Measurements from ENCODE around the gene FCN2.

FCN2 gene

GRCh38 chr9:134898319-134898718 is 17.7 kb downstream of the FCN2 start:
- H4K91ac ChIP-seq (ENCODE audit: low read depth, low read length, poor library complexity), result no peak overlapping the region
- H4K8ac ChIP-seq (ENCODE audit: low read depth, low read length), result no peak overlapping the region
- H3K9me3 ChIP-seq (replicated peaks in 1 of 2; ENCODE audit: control insufficient read depth in 2 of 2, insufficient read depth in 1 of 2, low read depth in 1 of 2, low read length in 2 of 2), result peaks cover 0 to 19% of the 10 kb centered on the region in 2 donors
- peaks cover 0 to 1% of the 10 kb centered on the region in 2 donors for H3K36me3 ChIP-seq (replicated peaks in 1 of 2; ENCODE audit: control insufficient read depth in 2 of 2, insufficient read depth in 2 of 2, low read length in 2 of 2)
- no peak overlapping the region for H2BK12ac ChIP-seq (ENCODE audit: low read length)
- H2AFZ ChIP-seq (ENCODE audit: low read length), result no peak overlapping the region
- H3K4me3 ChIP-seq (ENCODE audit: low read length in 2 of 2), result no peak overlapping the region
- H3K4me2 ChIP-seq (ENCODE audit: insufficient read depth, low read length, poor library complexity, severe bottlenecking), result no peak overlapping the region
- DNase-seq (ENCODE audit: low spot score), result no peak
- H3K9ac ChIP-seq (ENCODE audit: low read depth, low read length, poor library complexity), result no peak overlapping the region
- no peak overlapping the region for H3K23ac ChIP-seq (ENCODE audit: low read depth, low read length, poor library complexity)
- no peak overlapping the region for H3K14ac ChIP-seq (ENCODE audit: low read length)
- H2AK5ac ChIP-seq (ENCODE audit: low read depth, low read length), result no peak overlapping the region
- H3K79me1 ChIP-seq (ENCODE audit: low read depth, low read length), result no peaks in the 10 kb centered on the region
- H3K27ac ChIP-seq (replicated peaks; ENCODE audit: low read length), result no peak overlapping the region
- no CpG with 5 or more reads among the region's 2 CpGs for WGBS, 2 donors (ENCODE audit: extremely low coverage in 2 of 2, insufficient read length in 2 of 2, insufficient replicate concordance in 1 of 2)
- H3K18ac ChIP-seq (ENCODE audit: low read length), result no peak overlapping the region
- no peaks in the 10 kb centered on the region for H3K27me3 ChIP-seq (ENCODE audit: control insufficient read depth in 3 of 3, insufficient read depth in 3 of 3, low read depth in 1 of 3, low read length in 3 of 3)
- no peak overlapping the region for H2BK120ac ChIP-seq (ENCODE audit: low read depth, low read length)
- H3K4ac ChIP-seq (ENCODE audit: low read length), result no peak overlapping the region
- no peak overlapping the region for H2BK15ac ChIP-seq (ENCODE audit: low read length)
- no peak overlapping the region for H2BK5ac ChIP-seq (ENCODE audit: low read length)
- H3K4me1 ChIP-seq (ENCODE audit: control insufficient read depth in 2 of 2, insufficient read depth in 1 of 2, low read depth in 1 of 2, low read length in 2 of 2), result no peaks in the 10 kb centered on the region

GRCh38 chr9:134899168-134899567 is 18.6 kb downstream of the FCN2 start:
- Histone ChIP-seq H2AFZ (ENCODE audit: low read length) (no peak overlapping the region), H3K4me3 (ENCODE audit: low read length in 2 of 2) (no peak overlapping the region), H3K4me2 (ENCODE audit: insufficient read depth, low read length, poor library complexity, severe bottlenecking) (no peak overlapping the region), H4K91ac (ENCODE audit: low read depth, low read length, poor library complexity) (no peak overlapping the region), H3K4me1 (ENCODE audit: control insufficient read depth in 2 of 2, insufficient read depth in 1 of 2, low read depth in 1 of 2, low read length in 2 of 2) (no peaks in the 10 kb centered on the region), H3K14ac (ENCODE audit: low read length) (no peak overlapping the region), H3K23ac (ENCODE audit: low read depth, low read length, poor library complexity) (no peak overlapping the region), H3K27me3 (ENCODE audit: control insufficient read depth in 3 of 3, insufficient read depth in 3 of 3, low read depth in 1 of 3, low read length in 3 of 3) (no peaks in the 10 kb centered on the region), H3K4ac (ENCODE audit: low read length) (no peak overlapping the region), H3K36me3 (replicated peaks in 1 of 2; ENCODE audit: control insufficient read depth in 2 of 2, insufficient read depth in 2 of 2, low read length in 2 of 2) (no peaks in the 10 kb centered on the region), H2AK5ac (ENCODE audit: low read depth, low read length) (no peak overlapping the region), H3K9ac (ENCODE audit: low read depth, low read length, poor library complexity) (no peak overlapping the region), H4K8ac (ENCODE audit: low read depth, low read length) (no peak overlapping the region), H3K27ac (replicated peaks; ENCODE audit: low read length) (no peak overlapping the region), H3K9me3 (replicated peaks in 1 of 2; ENCODE audit: control insufficient read depth in 2 of 2, insufficient read depth in 1 of 2, low read depth in 1 of 2, low read length in 2 of 2) (peaks cover 0 to 15% of the 10 kb centered on the region in 2 donors), H2BK5ac (ENCODE audit: low read length) (no peak overlapping the region), H2BK120ac (ENCODE audit: low read depth, low read length) (no peak overlapping the region), H2BK15ac (ENCODE audit: low read length) (no peak overlapping the region), H3K18ac (ENCODE audit: low read length) (no peak overlapping the region), H2BK12ac (ENCODE audit: low read length) (no peak overlapping the region), H3K79me1 (ENCODE audit: low read depth, low read length) (no peaks in the 10 kb centered on the region)
- no CpG with 5 or more reads among the region's 3 CpGs for WGBS, 2 donors (ENCODE audit: extremely low coverage in 2 of 2, insufficient read length in 2 of 2, insufficient replicate concordance in 1 of 2)
- no peak for DNase-seq (ENCODE audit: low spot score)

GRCh38 chr9:134899818-134900217 is 19.2 kb downstream of the FCN2 start:
- no peak overlapping the region for H2AFZ ChIP-seq (ENCODE audit: low read length)
- no peak overlapping the region for H4K91ac ChIP-seq (ENCODE audit: low read depth, low read length, poor library complexity)
- no peak overlapping the region for H3K27ac ChIP-seq (replicated peaks; ENCODE audit: low read length)
- H3K23ac ChIP-seq (ENCODE audit: low read depth, low read length, poor library complexity), result no peak overlapping the region
- H3K4ac ChIP-seq (ENCODE audit: low read length), result no peak overlapping the region
- H3K79me1 ChIP-seq (ENCODE audit: low read depth, low read length), result no peaks in the 10 kb centered on the region
- no peak overlapping the region for H3K9ac ChIP-seq (ENCODE audit: low read depth, low read length, poor library complexity)
- DNase-seq (ENCODE audit: low spot score), result no peak
- no peak overlapping the region for H2BK15ac ChIP-seq (ENCODE audit: low read length)
- H2BK120ac ChIP-seq (ENCODE audit: low read depth, low read length), result no peak overlapping the region
- H3K27me3 ChIP-seq (ENCODE audit: control insufficient read depth in 3 of 3, insufficient read depth in 3 of 3, low read depth in 1 of 3, low read length in 3 of 3), result no peaks in the 10 kb centered on the region
- H2AK5ac ChIP-seq (ENCODE audit: low read depth, low read length), result no peak overlapping the region
- no peak overlapping the region for H4K8ac ChIP-seq (ENCODE audit: low read depth, low read length)
- H2BK5ac ChIP-seq (ENCODE audit: low read length), result no peak overlapping the region
- no peaks in the 10 kb centered on the region for H3K4me1 ChIP-seq (ENCODE audit: control insufficient read depth in 2 of 2, insufficient read depth in 1 of 2, low read depth in 1 of 2, low read length in 2 of 2)
- H3K4me3 ChIP-seq (ENCODE audit: low read length in 2 of 2), result no peak overlapping the region
- H2BK12ac ChIP-seq (ENCODE audit: low read length), result no peak overlapping the region
- H3K4me2 ChIP-seq (ENCODE audit: insufficient read depth, low read length, poor library complexity, severe bottlenecking), result no peak overlapping the region
- H3K36me3 ChIP-seq (replicated peaks in 1 of 2; ENCODE audit: control insufficient read depth in 2 of 2, insufficient read depth in 2 of 2, low read length in 2 of 2), result no peaks in the 10 kb centered on the region
- no CpG with 5 or more reads among the region's 1 CpG for WGBS, 2 donors (ENCODE audit: extremely low coverage in 2 of 2, insufficient read length in 2 of 2, insufficient replicate concordance in 1 of 2)
- no peak overlapping the region for H3K18ac ChIP-seq (ENCODE audit: low read length)
- no peak overlapping the region for H3K14ac ChIP-seq (ENCODE audit: low read length)
- peaks cover 0 to 9% of the 10 kb centered on the region in 2 donors for H3K9me3 ChIP-seq (replicated peaks in 1 of 2; ENCODE audit: control insufficient read depth in 2 of 2, insufficient read depth in 1 of 2, low read depth in 1 of 2, low read length in 2 of 2)

GRCh38 chr9:134902936-134903335 is 22.3 kb downstream of the FCN2 start:
- Histone ChIP-seq H3K79me1 (ENCODE audit: low read depth, low read length) (no peaks in the 10 kb centered on the region), H3K9ac (ENCODE audit: low read depth, low read length, poor library complexity) (no peak overlapping the region), H3K4ac (ENCODE audit: low read length) (no peak overlapping the region), H2BK5ac (ENCODE audit: low read length) (no peak overlapping the region), H3K4me3 (ENCODE audit: low read length in 2 of 2) (no peak overlapping the region), H3K23ac (ENCODE audit: low read depth, low read length, poor library complexity) (no peak overlapping the region), H2BK120ac (ENCODE audit: low read depth, low read length) (no peak overlapping the region), H3K4me1 (ENCODE audit: control insufficient read depth in 2 of 2, insufficient read depth in 1 of 2, low read depth in 1 of 2, low read length in 2 of 2) (no peaks in the 10 kb centered on the region), H3K36me3 (replicated peaks in 1 of 2; ENCODE audit: control insufficient read depth in 2 of 2, insufficient read depth in 2 of 2, low read length in 2 of 2) (no peaks in the 10 kb centered on the region), H2BK15ac (ENCODE audit: low read length) (no peak overlapping the region), H2AK5ac (ENCODE audit: low read depth, low read length) (no peak overlapping the region), H3K27me3 (ENCODE audit: control insufficient read depth in 3 of 3, insufficient read depth in 3 of 3, low read depth in 1 of 3, low read length in 3 of 3) (no peaks in the 10 kb centered on the region), H4K91ac (ENCODE audit: low read depth, low read length, poor library complexity) (no peak overlapping the region), H3K14ac (ENCODE audit: low read length) (no peak overlapping the region), H3K4me2 (ENCODE audit: insufficient read depth, low read length, poor library complexity, severe bottlenecking) (no peak overlapping the region), H3K18ac (ENCODE audit: low read length) (no peak overlapping the region), H4K8ac (ENCODE audit: low read depth, low read length) (no peak overlapping the region), H3K9me3 (replicated peaks in 1 of 2; ENCODE audit: control insufficient read depth in 2 of 2, insufficient read depth in 1 of 2, low read depth in 1 of 2, low read length in 2 of 2) (peaks cover 0 to 5% of the 10 kb centered on the region in 2 donors), H2BK12ac (ENCODE audit: low read length) (no peak overlapping the region), H2AFZ (ENCODE audit: low read length) (no peak overlapping the region), H3K27ac (replicated peaks; ENCODE audit: low read length) (no peak overlapping the region)
- no CpG with 5 or more reads among the region's 3 CpGs for WGBS, 2 donors (ENCODE audit: extremely low coverage in 2 of 2, insufficient read length in 2 of 2, insufficient replicate concordance in 1 of 2)
- DNase-seq (ENCODE audit: low spot score), result no peak
